HG02678 (cell line): ENCODE data around the gene POLR2L.

Experiments
- ATAC-seq: cut with Tn5 transposase; IDR thresholded peaks from one replicate; pipeline ENCODE4 v1.9.1; 2021; ENCODE audit warnings: mild to moderate bottlenecking, moderate library complexity; ENCODE audit not compliant: unreplicated experiment

The POLR2L gene

DNA sequence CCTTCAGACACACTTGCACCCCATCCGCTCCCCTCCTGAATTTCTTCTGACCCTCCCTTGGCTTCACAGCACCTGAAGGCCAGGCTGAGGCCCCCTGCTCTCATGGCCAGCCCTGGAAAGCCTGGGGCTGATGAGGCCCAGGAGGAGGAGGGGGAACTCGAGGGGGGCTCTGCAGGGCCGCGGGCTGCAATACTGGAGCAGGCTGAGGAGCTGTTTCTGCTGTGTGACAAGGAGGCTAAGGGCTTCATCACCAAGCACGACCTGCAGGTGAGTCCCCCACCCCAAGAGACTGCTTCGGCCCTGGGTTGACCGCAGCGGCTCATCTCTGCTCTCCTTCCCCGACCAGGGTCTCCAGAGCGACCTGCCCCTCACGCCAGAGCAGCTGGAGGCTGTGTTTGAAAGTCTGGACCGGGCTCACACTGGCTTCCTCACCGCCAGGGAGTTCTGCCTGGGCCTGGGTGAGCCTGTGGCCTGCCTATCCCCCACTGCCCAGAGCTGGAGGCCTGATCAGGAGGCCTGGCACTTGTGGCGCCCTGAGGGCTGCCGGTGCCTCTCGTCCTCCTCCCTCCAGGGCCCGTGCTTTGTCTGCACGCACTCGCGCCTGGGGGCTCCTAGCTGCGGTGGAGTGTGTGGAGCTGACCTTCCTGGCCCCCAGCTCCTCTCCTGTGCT is 13.7 kb downstream of the POLR2L start:
- no peak for ATAC-seq

- ATAC-seq = peak; percentile 9
These were observed 14.5 kb downstream of the POLR2L start, which contains the start of gene CRACR2B for GRCh38 chr11:827897-828192. Gene CRACR2B, plus strand, starts transcription at chr11:827919. Its CDS starts 689 bp downstream, at chr11:828608.

GRCh38 chr11:827146-827896 is 15.0 kb downstream of the POLR2L start:
- ATAC-seq = peak; percentile 42

DNA sequence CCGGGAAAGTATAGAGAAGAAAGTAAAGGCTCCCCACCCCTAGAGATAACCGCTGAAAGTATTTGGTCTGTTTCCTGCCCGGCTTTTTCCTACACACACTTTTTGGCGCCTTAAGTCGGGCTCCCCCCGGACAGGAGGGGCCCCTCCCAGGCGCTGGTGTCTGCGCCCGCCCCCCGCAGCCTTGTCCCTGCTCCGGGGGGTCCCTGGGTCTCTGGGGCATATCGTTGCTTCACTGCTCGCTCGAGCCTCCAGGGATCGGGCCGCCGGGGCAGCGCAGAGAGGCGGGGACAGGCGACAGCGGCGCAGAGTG is 15.5 kb downstream of the POLR2L start:
- ATAC-seq = no peak

GRCh38 chr11:826227-826621 is 16.1 kb downstream of the POLR2L start:
- ATAC-seq = no peak

DNA sequence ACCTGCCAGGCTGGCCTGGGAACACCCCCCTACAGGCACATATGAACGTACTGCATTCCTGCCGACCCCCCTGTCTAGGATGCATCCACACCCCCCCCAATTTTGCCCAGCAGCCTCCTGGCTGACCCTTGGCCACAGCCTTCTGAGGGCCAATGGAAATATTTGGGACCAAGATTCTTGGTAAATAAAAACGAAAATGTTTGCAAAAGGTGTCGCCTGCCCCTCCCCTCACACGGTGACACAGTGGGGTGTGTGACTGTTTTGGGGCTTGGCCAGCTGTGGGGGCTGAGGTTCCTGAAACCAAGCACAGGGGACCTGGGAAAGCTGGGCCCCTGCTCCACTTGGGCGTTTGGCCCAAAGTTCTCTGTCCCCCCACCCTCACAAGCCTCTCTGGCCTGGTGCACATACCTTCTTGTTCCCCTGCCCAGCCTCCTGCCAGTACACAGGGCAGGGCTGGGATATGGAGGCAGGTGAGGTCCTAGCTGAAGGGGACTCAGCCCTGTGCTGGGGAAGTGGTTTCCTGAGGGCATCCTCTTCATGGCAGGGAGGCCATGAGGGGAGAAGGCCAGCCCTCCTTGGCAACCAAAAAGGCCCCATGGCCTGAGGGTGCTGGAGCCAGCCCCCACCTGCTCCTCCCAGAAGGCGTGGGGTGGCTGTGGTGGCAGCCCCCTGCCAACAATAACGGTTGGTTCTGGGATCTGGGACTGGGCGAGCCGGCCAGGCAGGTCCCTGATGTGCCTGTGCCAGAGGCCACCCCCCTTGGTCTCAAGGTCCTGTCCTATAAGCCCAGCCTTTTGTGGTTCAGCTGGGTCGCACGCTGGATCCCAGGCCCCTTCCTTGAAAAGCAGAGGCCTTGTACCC is 16.7 kb downstream of the POLR2L start:
- no peak for ATAC-seq

GRCh38 chr11:824942-825341 is 17.4 kb downstream of the POLR2L start:
- no peak for ATAC-seq

DNA sequence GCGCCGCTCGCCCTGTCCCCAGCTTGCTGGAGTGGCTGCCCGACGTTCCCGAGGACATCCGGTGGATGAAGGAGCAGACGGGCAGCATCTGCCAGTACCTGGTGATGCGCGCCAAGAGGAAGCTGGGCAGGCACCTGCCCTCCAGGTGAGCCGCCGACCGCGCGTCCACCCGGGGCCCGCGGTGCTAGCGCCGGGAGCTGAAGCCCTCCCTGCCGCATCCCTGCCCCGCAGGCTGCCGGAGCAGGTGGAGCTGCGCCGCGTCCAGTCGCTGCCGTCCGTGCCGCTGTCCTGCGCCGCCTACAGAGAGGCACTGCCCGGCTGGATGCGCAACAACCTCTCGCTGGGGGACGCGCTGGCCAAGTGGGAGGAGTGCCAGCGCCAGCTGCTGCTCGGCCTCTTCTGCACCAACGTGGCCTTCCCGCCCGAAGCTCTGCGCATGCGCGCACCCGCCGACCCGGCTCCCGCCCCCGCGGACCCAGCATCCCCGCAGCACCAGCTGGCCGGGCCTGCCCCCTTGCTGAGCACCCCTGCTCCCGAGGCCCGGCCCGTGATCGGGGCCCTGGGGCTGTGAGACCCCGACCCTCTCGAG is 17.9 kb downstream of the POLR2L start:
- ATAC-seq = no peak

DNA sequence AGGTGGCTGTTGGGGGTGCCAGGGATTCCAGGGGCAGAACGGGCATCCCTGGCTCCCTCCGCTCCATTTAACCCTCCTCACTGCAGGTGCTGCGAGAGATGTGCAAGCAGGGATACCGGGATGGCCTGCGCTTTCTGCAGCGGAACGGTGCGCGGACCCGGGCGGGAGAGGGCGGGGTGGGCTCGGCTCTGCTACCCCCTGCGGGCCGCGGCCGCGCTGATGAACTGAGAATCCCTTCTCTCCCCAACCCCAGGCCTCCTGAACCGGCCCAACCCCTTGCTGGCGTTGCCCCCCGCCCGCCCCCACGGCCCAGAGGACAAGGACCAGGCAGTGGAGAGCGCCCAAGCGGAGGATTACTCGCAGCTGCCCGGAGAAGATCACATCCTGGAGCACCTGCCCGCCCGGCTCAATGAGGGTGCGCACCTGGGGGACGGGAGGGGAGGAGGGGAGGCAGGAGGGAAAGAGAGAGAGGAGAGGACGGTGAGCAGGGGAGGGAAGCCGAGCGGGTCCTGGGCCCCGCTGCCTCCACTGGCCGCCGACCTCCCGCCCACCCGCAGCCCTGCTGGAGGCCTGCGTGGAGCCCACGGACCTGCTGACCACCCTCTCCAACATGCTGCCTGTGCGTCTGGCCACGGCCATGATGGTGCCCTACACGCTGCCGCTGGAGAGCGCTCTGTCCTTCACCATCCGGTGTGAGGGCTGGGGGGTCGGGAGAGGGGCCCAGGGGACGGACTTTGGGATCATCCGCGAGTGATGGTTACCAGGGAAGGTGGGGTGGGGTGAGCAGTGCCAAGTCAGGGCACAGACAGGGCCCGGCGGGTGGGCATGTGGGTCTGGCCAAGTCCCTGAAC is 18.7 kb downstream of the POLR2L start:
- no peak for ATAC-seq

GRCh38 chr11:821512-822371 is 20.6 kb downstream of the POLR2L start:
- ATAC-seq = no peak

DNA sequence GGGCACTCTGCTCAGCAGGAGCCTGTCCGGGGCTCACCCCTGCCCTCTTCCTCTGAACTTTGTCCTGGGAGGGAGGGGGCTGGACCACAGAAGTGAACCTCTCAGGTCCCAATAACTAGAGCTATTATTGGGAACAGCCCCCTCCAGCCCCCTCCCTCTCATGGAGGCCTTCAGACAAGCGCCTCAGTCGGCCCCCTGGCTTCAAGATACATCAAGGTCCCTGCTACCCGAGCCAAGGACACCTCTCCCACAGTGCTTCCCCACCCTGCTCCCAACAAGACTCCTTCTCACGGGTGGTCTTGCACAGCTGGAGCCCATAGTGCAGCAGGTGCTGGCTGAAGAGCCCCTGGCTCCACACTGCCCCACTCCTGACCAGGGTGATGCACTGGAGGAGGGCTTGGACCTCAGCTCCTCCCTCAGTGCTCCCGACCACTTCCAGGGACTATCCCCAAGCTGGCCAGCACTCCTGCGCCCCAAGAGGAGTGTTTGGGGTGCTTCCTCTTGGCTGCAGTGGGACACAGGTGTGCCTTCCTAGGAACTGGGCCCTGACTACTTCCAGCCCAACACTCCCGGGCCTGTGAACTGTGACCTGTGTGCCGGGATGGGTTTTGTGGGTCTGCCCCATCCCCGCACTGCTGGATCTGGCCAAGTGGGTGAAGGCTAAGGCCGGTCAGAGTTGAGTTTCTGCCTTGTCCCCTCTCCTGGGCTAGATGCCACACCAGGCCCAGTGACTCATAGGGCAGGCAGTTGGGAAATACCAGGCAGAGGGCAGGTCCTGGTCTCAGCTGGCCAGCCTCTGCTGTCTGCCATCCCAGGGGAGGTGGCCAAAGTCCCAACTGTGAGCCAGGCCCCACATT is 21.4 kb downstream of the POLR2L start:
- ATAC-seq = no peak

GRCh38 chr11:819943-820649 is 22.2 kb downstream of the POLR2L start:
- peak; percentile 70 for ATAC-seq

- peak; percentile 70 for ATAC-seq
These were observed 23.0 kb downstream of the POLR2L start for GRCh38 chr11:819129-819931.

DNA sequence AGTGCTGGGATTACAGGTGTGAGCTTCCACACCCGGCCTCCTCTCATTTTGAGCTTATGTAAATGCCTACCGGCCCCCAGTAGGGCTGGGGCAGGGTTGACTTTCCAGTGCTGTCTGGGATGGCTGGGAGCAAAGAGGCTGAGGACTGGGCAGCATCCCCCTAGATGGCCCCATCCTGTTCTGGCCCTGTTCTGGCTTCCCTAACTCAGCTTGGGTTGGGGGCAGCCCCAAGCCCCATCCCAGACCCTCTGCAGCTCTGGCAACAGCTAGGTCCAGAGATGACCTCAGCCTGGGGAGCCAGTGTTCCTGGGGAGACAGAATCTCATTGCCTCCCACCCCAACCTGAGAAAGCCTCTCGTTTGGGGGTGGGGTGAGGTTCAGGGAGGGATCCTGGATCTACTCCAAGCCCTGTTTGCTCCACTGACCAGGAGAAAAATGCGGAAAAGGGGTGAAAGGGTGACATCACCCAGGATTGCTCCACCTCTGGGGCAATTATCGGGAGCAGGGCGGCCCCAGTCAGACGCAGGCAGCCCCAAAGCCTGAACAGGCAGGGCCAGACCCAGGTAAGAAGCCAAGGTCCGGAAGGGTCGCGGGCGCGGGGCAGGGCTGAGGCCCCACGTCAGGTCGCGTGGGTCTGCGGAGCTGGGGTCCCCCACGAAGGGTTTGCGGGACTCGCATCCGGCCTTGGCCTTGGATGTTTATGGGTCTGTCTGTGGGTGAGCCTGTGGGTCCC is 23.8 kb downstream of the POLR2L start, which contains the start of gene PNPLA2:
Gene PNPLA2, plus strand, starts transcription at position 519 of the 733 bp plus-strand sequence. CDS start 805 bp downstream, outside the sequence.
- ATAC-seq = no peak

DNA sequence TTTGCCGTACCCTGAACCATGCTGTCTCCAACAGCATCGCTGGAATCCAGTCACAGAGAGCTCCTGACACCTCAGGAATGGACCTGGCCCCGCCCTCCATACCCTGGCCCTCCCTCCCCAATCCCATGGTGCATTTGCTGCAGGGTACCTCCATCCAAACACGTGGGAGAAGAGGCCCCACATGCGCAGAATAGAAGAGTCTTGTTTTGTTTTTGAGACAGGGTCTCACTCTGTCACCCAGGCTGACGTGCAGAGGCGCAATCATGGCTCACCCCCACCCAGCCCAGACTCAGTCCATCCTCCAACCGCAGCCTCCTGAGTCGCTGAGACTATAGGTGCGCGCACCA is 25.9 kb downstream of the POLR2L start:
- no peak for ATAC-seq

DNA sequence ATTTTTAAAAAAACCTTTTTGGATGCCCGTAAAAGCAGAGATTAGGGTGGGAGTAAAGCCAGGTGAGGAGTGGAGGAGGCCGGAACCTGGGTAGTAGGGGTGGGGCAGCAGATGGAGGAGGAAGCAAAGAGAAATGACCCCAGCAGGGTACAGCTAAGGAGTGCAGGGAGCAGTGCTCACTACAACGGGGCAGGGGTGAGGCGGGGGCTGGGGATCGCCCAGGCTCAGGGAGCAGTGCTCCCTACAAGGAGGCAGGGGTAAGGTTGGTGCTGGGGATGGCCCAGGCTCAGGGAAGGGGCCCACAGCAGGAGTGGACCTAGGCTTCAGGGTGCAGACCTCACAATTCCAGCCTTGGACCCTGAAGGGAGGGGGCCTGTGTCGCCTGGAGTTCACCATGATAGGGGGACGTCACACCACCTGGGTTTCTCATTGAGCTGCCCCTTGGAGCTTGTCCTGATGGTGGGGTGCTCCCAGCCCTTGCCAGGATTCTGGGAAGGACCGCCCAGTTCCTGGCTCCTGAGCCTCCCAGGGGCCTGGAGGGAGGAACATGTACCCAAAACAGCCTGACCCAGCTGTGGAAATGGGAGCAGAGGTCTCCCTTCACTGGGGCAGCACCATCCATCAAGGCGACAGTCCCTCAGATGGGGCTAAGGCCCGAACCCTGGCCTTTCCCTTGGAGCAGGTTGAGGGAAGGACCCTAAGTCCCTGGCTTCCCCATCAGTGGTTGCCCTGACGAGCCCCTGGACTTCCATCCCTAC is 26.5 kb downstream of the POLR2L start:
- no peak for ATAC-seq
